GM21529 (cell line): ENCODE results near the gene MED12L.

Experiments
- ATAC-seq: cut with Tn5 transposase; IDR thresholded peaks from one replicate; pipeline ENCODE4 v1.9.1; 2021; ENCODE audit not compliant: unreplicated experiment

Gene MED12L

DNA sequence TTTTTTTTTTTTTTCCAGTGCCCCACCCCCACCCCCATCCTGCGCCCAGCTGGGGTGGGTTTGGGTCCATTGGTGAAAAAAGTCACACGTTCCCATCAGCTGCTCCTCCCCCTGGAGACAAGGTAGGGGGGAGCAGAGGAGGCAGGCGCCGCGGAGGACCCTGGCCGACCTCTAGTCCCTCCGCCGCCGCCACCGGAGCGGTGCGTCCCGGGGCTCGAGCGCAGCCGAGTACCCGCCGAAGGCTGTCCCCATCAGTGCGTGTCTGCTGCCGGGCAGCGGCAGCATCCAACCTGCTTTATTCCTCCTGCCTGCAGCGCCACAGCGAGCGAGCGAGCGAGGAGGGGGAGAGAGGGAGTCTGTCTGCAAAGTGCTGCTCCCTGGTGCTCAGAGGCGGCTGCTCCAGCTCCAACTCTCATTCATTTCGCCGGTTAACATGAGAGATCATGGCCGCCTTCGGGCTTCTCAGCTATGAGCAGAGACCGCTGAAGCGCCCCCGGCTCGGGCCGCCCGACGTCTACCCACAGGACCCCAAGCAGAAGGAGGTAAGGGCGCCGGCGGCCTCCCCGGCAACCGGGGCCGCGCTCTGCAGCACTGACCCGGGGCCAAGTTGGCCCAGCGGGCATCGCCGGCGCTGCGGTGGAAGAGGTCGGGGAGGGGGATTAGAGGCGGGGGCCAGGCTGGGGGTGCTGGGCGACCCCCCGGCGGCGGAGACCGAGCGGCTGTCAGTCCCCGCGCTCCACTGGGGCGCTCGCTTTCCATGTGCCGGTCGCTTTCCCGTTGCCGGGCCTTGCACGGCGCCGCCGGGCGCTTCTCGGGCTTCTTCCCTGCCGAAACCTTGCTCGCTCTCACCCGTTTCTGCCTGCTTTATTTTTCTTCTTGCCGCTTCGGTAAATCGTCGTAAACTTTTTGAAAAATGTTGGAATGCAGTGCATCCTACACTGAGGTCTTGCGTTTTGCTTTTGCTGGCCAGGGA lies 1.3 kb downstream of the MED12L start:
- peak; percentile 75 for ATAC-seq

DNA sequence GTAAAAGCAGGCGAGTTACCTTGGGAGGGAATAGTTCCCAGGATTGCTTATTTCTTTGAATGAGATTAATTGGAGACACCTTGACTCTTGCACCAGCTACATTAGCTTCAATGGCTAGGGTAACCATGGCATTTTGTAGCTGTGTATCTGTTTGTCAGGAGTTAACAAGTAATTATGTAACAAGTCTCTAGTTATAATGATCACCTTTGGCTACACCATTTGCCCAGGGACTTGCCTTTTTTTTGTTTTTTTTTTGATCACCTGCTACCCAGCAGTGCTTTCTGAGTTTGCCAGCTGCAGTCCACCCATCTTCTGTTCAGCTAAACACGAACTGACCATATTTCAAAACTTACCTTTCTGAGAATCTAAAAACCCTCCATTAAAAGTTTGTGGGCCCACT lies 2.2 kb downstream of the MED12L start:
- ATAC-seq = no peak

DNA sequence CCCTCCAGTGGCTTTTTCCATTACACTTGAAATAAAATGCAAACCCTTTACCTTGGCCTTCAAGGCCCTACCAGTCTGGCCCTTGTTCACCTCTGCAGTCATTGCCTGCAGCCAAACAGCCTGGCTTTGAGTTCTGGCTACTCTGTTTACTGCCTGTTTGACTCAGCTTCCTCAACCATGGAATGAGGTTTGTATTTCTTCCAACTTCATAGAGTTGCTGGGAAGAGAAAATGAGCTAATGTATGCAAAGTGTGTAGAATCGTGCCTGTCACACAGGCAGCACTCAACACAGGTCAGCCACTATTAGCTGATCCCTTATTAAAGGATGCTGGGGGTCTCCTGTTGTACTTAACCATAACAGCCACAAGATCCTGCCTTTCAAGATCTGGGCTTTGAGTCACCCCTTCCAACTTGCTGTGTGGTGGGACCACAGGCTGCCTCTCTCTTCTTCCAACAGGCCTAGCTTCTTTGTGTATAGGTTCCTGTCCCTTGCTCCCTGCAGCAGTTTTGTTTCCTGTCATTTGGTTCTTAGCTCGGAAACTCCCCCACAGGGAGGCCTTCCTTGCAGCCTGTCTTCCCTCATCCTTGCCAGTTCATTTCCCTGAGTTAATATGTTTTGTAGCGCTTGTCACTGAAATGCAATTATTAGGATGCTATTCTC lies 6.4 kb downstream of the MED12L start:
- ATAC-seq = no peak

DNA sequence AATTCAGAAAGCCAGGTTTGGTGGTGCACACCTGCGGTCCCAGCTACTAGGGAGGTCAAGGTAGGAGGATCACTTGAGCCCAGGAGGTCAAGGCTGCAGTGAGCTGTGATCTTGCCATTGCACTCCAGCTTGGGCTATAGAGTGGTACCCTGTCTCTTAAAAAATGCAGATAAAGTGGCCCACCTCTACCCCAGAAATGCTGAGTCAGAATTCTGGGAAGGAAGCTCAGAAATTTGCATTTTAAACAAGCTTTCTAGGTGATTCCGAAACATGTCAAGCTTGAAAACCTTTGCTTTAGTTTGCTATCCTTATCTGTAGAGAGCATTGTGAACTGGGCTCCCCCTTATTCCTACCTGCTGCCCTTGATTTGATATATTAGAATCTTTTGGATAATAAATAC lies 7.7 kb downstream of the MED12L start:
- ATAC-seq = no peak

DNA sequence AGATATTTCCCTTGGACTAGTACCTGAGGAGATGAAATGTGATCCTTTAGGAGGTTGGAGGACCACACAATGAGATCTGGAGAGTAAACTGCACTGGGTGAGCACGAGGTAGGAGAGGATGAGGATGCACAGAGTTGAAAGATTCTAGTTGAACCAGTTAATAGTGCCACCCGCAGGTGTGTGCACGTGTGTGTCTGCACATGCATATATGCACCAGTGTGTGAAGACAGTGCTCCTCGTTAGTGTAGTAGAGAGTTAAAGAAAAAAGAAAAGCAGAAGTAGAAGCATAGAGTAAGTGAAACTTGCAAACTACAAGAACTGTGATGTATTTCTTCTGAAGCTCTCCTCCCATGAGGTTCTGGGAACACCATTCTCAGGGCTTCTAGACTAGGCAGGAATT lies 8.4 kb downstream of the MED12L start:
- ATAC-seq = no peak

DNA sequence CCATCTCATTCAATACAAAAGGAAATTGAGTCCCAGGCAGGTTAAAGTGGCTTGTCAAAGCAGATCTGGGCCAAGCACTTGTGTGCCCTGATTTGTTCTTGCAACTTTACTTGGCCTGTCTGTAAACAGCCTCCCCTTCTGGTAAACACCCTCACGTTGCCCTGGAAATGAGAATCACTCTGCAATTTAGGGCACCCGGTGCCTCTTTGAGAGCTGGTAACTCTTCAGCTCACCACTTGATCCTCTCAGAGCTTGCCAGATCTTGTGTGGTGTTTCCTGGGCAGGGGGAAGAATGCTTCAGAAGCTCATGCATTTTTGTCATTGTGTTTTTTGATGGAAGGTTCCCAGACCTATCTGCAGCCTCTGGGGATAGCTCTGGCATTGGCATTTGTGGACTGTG lies 11.3 kb downstream of the MED12L start:
- ATAC-seq = no peak

DNA sequence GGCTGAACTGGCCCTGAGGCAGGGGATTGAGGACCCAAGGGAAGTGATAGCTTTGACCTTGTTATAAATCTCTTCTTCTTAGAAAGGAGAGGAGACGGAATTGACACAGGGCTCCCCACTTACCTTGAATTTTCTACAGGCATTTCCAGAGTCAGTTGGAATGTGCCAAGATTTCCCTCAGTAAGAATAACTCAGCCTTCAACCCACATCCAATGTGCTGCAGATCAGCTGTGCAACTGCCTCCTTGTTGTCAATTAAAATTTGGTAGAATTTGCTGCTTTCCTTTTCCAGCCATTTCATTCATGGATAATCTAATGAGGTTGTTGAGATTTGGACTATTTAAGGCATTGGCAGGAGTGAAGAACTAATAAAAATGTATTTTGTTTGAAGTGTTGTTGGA lies 14.6 kb downstream of the MED12L start:
- no peak for ATAC-seq

DNA sequence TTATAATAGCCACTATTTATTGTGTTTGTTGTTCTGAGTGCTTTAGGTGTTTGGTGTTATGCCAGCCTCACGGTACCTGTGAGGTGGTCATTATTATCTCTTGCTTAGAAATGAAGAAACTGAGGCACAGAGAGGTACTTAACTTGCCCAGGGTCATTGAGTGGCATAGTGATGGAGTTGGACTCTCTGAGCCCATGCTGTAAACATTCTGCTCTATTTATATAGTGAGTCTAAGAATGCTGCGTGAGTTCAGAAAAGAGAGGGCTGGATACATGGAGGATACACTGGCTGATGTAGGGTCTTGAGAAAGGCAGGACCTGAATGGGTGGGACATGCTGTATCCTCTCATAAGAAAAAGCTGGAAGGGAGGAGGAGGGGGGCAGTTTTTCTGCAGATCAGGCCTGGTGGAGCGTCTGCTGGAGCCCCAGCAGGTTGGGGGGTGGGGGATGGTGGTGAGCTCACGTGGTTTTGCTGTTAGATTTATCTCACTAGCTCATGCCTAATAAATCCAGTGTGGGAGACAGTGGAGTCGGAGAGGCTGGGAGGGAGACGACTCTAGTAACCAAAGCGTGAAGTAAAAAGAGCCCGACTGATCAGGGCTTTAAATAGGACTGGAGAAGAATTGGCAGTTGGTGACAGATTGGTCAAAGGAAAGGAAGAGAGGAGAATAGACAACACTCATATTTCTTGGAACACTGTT lies 16.0 kb downstream of the MED12L start:
- no peak for ATAC-seq

DNA sequence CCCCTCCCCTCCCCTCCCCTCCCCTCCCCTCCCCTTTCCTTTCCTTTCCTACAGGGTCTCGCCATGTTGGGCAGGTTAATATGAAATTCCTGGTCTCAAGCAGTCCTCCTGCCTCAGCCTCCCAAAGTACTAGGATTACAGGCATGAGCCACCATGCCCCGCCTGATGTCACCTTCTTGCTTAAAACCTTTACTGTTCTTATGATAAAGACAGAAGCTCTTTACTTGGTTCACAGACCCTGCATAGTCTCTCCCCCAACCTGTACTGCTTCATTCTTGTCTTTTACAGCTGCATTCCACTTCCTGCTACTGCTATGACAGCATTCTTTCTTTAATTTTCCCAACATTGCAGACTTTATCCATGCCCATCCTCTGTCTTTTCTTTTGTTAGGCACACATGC lies 20.8 kb downstream of the MED12L start:
- no peak for ATAC-seq

DNA sequence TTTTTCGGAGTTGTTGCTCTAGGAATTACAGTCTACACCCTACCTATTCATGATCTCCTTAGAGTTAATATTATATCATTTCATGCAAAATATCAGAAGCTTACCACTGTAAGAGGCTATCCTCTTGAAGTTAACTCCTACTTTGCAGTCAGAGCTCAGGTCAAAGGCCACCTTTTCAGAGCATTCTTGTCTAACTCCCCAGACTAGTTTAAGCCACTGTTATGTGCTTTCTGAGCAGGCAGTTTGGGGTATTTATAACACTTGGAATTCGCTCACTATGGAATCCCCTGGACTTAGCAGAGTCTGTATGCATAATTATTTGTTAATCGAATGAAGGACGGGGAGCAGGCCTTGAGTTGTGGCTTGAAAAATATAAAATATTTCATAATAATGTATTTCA lies 21.7 kb downstream of the MED12L start:
- no peak for ATAC-seq

DNA sequence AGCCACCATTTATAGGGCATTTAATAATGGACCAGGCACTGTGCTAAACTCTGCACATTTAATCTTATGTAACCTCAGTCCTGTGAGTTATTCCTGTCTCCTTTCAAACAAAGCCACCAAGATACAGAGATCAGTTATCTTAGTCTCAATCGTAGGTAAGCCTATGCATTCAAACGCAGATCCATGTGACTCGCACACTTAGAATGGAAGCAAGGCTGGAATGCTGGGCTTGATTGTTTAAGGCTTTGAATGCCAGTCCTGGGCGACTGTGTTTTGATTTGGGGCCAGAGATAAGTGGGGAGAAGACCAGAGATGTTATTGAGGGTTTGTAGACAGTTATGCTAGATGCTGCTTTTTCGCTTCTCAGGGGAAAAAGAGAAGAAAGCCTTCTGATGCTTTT lies 22.2 kb downstream of the MED12L start:
- ATAC-seq = no peak

DNA sequence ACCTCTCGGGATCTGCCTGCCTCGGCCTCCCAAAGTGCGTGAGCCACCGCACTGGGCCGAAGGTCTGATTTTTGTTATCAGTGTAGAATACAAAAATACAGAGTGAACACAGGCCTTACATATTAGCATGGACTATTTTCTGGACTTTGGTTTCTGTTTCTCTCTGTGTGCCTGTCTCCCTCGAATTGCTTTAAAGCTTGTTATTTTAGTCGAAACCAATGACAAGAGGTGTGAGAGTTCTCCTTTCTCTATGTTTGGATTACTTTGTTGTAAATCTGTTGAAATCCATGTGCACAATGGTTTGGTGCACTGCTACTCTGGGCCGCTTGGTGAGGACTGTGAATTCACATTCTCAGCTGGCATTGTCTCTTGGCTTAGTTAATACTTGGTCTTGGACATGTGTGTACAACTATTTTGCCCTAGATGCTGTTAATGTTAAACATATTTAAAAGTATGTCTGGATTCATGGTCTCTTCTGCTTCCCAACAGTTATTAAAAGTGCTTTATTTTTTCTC lies 23.9 kb downstream of the MED12L start:
- ATAC-seq = no peak

DNA sequence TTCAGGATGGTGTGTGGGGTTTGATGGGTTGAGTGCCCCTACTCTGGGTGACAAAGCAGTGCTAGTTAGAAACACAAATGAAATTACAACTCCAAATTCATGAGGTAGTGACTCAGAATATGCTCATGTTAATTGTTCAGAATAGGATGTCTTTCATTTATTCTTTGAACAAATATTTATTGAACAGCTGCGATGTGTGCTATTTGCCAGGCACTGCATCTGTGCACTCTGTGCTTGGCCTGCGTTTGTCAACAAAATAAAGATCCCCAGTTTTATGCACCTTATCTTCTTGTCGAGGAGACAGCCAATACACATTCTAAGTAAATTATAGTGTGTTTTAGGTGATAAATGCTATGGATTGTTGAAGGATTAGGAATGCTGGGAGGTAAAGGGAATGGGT lies 27.3 kb downstream of the MED12L start:
- no peak for ATAC-seq

DNA sequence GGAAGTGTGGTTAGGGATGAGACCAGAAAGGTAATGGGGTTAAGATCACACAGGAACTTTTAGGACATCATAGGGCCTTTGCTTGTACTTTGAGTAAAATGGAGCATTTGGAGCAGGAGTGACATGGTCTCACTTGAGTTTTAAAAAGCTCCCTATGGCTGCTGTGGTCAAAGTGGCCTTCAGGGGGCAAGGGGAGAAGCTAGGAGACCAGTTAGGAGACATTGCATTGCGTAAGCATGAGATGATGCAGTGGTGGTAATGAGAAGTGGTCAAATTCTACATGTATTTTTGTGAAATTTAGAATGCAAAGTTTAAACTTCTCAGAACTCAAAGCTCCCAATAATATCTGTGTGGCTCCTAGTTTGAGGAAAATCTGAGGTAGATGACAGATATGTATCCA lies 27.9 kb downstream of the MED12L start:
- no peak for ATAC-seq

DNA sequence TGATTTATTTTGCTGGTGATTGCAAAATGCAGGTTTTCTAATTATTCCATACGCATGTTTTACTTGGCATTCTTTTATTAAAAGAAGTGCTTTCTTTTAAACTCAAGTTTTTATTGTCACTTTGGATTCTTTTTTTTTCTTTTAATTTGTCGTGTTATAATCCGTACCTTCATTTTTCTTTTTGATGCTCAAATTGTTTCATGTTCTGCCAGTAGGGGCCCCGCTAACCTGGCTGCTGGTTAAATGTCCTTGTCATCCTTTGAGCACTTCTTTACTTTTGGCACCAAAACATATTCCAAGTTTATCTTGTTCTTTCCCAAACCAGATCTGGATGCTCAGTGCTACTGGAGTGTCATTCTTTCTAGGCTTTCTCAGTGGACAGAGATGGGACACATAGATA lies 31.6 kb downstream of the MED12L start:
- ATAC-seq = no peak

DNA sequence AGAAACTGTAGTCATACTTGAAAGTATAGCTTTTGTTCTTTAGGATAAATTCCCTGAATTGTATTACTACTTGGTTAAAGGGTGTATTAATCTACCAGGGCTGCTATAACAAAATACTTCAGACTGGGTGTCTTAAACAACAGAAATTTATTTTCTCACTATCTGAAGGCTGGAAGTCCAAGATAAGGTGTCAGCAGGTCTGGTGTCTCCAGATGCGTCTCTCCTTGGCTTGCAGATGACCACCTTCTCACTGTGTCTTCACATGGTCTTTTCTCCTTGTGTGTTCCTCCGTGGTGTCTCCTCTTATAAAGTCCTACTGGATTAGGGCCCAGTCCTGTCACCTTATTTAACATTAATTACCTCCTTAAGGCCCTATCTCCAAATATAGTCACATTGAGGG lies 33.7 kb downstream of the MED12L start:
- ATAC-seq = no peak

DNA sequence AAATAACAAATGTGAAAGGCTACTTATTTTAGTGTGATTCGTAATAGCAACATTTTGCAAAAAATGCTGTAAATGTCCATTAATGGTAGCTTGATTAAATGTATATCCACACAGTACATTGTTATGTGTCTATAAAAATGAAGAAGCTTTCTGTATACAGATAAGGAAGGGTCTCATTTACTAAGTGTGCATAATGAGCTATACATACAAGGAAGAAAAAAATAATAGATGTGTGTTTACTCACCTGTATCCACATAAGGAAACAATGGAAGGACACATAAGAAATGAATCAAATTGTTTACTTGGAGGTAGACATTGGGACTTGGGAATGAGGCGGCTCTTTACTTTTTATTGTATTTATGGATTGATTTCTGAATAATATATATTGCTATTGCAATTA lies 34.9 kb downstream of the MED12L start:
- ATAC-seq = no peak

DNA sequence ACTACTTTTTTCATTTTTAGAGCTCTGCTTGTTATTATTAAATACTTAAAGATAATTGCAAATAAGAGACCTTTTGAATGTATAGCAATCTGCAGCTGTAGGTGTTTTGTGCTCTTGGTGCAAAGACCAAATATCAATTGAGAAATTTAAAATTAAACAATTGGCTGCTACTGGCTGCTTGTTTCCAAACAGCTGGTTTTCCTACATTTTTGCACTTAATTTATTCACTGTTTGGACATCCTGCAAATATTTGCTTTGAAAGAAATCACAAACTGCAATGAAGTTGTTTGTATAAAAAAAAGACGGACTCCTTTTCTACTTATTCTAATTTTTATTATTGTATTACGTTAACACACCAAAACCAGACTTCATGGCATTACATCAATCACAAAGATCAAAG lies 35.6 kb downstream of the MED12L start:
- ATAC-seq = no peak

DNA sequence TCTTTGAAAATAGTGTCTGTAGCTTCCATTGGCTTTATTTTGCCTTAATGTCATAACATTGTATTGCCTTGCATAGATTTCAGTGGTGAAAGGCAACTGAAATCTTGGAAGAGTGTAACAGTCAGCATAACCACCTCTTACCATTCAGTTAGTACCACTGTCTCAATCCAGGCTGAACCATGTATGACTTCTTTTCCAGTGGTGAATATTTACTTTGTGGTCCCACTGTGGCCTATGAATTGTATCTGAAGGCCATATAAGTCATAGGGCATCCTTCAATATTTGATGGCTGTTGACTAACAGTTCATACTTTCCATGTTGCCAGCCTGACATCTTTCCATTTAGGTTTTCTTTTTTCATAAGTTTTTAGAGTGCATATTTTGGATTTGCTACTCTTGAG lies 38.4 kb downstream of the MED12L start:
- ATAC-seq = no peak

DNA sequence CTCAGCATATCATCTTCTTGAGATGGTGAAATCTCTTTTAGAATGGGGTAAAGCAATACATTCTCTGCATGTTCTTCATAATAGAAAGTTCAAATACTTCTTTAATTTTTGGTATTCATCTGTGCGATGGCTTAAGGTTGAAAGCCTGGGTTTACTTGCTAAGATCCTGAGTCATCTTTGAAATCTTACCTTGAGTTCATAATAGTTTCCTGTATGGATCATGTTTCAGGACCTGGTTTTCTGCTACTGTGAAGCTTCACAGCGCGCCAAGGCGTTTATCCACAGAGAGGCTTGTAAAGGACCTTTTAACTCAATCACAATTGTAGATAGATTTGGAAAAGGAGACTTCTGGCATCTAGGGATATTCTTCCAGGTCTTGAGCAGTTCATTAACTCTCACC lies 39.0 kb downstream of the MED12L start:
- no peak for ATAC-seq

DNA sequence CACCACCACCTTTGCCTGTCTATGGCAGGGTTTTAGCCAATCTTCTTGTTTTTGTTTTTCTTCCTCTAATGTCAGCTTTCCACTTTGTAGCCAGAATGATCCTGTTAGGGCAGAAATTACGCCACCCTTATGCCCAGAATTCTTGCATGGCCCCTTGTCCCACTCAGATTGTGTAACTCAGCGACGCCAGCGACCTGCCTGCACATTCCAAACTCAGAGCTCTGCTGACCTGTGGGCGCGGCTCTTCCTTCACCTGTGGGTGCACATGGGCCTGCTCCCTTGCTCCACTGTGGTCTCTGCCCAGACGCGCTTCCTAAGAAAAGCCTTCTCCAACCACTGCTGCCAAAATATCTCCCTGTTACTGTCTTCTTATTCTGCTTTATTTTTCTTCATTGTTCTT lies 45.0 kb downstream of the MED12L start:
- no peak for ATAC-seq

DNA sequence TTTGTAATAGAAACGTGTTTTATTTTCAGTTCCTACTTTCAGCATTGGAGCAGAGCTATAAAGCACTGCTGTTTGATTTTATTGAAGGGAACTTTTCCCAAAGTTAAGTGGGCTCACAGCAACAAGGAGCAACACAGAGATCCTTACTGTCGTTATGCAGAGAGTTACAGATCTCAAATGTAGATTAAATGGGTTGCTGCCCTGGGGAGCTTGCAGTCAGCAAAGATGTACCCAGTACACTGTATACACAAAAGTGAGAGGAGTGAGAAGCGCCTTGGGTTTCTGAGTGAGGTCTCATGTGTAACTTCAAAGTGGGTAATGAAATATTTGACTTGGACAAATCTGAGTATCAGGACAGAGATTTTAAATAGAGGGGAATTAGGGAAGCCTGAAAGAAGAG lies 47.7 kb downstream of the MED12L start:
- no peak for ATAC-seq
